ENCODE results near the gene ECI2.
A peak's percentile ranks its signal among the peaks of the same experiment; 100 is the strongest.

The ECI2 gene

DNA sequence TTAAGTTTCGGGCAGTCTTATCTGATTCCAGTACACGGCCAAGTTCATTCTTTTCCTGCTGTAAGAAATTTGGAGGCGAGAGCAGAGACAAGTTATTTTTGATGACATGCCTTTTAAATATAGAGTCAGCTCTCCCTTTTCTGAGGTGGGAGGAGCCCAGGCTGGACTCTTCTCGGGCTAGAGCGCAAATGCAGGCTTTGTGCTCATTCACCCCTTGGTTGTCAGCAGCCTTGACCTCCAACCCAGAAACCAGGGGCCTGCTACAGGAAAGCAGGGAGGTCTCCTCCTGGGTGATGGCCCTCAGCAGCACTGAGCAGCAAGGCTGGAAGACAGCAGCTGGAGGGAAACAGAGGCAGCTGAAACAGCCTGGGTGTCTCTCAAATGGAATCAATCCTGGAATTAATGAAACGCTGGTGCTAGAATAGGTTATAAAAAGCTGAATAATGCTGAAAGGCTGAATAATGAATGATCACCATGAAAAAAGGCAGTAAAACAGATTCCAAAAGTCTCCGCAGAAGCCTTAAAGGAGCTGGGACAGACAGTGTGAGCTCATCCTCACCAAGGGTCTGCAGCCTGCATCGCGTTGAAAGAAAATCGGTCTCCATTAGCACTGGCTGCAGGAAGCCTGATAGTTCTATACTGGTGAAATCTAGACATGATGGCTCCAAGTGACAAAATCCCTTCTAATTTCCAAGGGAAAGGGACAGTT, 28.2 kb upstream of the ECI2 start:
- TF ChIP-seq, protein P1, sequence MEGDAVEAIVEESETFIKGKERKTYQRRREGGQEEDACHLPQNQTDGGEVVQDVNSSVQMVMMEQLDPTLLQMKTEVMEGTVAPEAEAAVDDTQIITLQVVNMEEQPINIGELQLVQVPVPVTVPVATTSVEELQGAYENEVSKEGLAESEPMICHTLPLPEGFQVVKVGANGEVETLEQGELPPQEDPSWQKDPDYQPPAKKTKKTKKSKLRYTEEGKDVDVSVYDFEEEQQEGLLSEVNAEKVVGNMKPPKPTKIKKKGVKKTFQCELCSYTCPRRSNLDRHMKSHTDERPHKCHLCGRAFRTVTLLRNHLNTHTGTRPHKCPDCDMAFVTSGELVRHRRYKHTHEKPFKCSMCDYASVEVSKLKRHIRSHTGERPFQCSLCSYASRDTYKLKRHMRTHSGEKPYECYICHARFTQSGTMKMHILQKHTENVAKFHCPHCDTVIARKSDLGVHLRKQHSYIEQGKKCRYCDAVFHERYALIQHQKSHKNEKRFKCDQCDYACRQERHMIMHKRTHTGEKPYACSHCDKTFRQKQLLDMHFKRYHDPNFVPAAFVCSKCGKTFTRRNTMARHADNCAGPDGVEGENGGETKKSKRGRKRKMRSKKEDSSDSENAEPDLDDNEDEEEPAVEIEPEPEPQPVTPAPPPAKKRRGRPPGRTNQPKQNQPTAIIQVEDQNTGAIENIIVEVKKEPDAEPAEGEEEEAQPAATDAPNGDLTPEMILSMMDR (conservative IDR thresholded peaks at IDR 0.05; ENCODE audit: low read depth, low read length) = no peak
- no peak for DNase-seq (ENCODE audit: low read depth)
- H3K4me3 ChIP-seq (ENCODE audit: low read depth, low read length) = no peak overlapping the region

DNA sequence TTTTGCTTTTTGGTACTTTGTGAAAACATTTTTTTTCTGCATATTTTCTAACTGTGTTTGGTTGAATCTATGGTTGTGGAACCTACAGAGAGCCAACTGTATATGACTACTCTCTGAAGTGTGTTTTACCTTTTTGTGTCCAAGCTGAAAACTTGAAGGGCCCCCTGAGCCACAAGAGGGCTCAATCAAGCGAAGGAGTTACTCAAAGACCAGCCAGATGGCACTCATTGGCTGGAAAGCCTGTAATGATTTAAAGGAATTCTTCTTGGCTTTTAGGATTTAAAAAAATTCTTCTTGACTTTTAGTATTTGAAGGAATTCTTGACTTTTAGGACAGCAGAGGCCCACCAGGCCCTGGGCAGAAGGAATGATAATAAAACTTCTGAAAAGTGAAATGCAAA, 27.0 kb upstream of the ECI2 start:
- no peak for DNase-seq (ENCODE audit: low read depth)
- no peak overlapping the region for H3K4me3 ChIP-seq (ENCODE audit: low read depth, low read length)
- TF ChIP-seq, protein P1 (conservative IDR thresholded peaks at IDR 0.05; ENCODE audit: low read depth, low read length) = peak; percentile 24

DNA sequence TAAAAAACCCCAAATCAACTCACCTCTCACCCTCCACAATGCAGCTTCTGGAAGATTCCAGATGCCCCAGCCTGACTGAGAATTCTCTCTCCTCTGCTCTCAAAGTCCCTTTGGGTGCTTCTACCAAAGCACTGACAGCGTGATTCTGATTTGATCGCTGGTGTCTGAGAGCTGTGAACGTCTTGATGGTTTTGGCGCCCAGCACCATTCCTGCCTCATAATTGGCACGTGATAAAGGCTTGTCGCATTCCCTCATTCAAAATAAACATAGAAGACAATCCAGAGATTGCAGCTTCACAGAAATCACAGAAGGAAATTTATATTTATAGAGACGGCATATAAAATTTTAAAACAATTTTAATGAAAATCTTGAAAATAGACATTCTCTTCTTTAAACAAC, 24.1 kb upstream of the ECI2 start:
- TF ChIP-seq, protein P1 (conservative IDR thresholded peaks at IDR 0.05; ENCODE audit: low read depth, low read length) = no peak
- no peak for DNase-seq (ENCODE audit: low read depth)
- H3K4me3 ChIP-seq (ENCODE audit: low read depth, low read length) = no peak overlapping the region

DNA sequence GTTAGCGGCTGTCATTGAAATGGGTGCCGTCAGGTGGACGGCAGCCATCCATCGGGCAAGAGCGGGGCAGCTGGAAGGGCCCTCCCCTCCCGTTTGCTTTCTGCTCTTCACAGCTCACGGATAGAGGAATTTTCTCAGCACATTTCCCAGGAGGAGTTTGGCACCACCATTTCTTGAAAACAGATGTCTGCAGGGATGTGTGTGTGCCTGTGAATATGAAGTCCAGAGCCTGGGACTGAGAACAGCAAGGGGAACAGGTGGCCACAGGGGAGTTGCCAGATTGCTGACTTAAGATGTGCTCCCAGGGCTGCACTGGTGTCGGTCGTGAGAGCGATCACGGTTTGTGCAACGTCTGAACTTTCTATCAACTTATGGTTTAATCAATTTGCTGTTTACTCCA, 22.1 kb upstream of the ECI2 start:
- DNase-seq (ENCODE audit: low read depth) = no peak
- TF ChIP-seq, protein P1 (conservative IDR thresholded peaks at IDR 0.05; ENCODE audit: low read depth, low read length) = no peak
- H3K4me3 ChIP-seq (ENCODE audit: low read depth, low read length) = no peak overlapping the region

DNA sequence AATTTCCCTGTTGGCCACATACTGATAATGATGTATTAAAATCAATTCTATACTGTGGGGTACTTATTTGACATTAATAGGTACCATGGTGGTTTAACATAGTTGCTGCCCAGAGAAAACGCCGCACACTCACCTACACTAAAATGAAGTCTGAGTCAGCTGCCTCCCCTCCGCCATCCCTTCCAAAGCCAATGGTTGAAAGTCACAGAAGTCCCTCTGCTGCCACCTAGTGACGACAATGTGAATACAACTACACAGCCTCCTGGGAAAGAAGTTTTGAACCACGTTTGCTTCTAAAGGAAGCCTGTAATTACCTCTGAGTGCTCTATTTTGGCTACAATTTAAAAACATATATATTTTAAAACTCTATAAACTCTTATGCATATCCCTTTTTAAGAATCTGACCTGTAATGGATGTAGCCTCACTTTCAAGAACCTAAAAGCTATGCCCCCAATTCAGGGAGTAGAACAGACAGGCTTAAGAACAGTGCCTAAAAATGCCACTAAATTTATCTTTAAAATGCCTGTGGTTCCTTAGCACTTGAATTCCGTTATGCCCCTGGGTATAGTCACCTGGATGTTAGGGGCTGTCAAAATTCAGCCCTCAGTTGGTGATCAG, 20.6 kb upstream of the ECI2 start:
- DNase-seq (ENCODE audit: low read depth) = peak; percentile 91
- no peak overlapping the region for H3K4me3 ChIP-seq (ENCODE audit: low read depth, low read length)
- TF ChIP-seq, protein P1 (conservative IDR thresholded peaks at IDR 0.05; ENCODE audit: low read depth, low read length) = peak; percentile 91

DNA sequence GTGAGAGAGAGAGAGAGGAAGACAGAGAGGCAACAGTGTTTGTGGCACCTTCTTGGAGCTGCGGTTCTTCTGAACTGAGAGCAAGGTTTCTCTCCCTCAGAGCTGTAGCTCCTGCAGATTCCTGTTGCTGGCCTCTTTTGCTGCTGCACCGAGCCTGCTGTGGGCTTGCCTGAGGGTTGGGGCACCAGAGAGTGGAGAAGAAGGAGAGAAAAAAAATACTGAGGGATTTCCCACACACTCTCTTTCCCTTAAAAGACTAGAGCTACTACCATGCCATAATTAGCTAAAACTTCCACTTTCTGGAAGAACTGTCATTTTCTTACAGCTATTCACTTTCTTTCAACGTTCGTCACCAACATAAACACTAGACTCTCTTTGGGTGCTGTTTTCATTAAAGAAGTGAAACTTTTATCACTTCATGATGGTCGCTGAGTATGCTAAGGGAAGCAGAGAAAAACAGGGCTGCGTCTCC, 18.2 kb upstream of the ECI2 start:
- no peak for DNase-seq (ENCODE audit: low read depth)
- H3K4me3 ChIP-seq (ENCODE audit: low read depth, low read length) = no peak overlapping the region

More for the DNA sequence above, 18.2 kb upstream of the ECI2 start:
- TF ChIP-seq, protein P1 (conservative IDR thresholded peaks at IDR 0.05; ENCODE audit: low read depth, low read length) = no peak

Measured in choroid plexus epithelial cell (primary cell).